ENCODE data around the gene GPR75.

The GPR75 gene

GRCh38 chr2:53874401-53874950 lies 14.7 kb upstream of the GPR75 start:
- peaks cover 39% of the 10 kb centered on the region for H3K36me3 ChIP-seq (ENCODE audit: insufficient read depth, insufficient read length, low read length)
- no peak for DNase-seq (ENCODE audit: low read depth, low spot score)

GRCh38 chr2:53867773-53868172 lies 8.0 kb upstream of the GPR75 start:
- no peak for DNase-seq (ENCODE audit: low read depth, low spot score)
- Histone ChIP-seq H3K9ac (ENCODE audit: insufficient read length, low read depth) (no peak overlapping the region), H3K4me3 (ENCODE audit: insufficient read length, low read depth) (no peak overlapping the region), H3K4me1 (ENCODE audit: insufficient read depth, insufficient read length) (no peaks in the 10 kb centered on the region), H3K36me3 (ENCODE audit: insufficient read depth, insufficient read length, low read length) (peaks cover 51% of the 10 kb centered on the region), H3K27me3 (ENCODE audit: insufficient read depth, insufficient read length) (no peaks in the 10 kb centered on the region), H3K9me3 (ENCODE audit: insufficient read depth, low read length) (no peaks in the 10 kb centered on the region)
- TF ChIP-seq ZNF274 (IDR thresholded peaks at IDR 0.05; ENCODE audit: low read depth, low read length) = no peak
- TF ChIP-seq YY1 (IDR thresholded peaks at IDR 0.05; ENCODE audit: insufficient read depth, insufficient read length) = no peak
- no peak for TF ChIP-seq SUZ12 (IDR thresholded peaks at IDR 0.05; ENCODE audit: extremely low read depth, insufficient read depth, insufficient read length)

More at GRCh38 chr2:53874401-53874950, 14.7 kb upstream of the GPR75 start:
- Histone ChIP-seq H3K4me1 (ENCODE audit: insufficient read depth, insufficient read length) (no peaks in the 10 kb centered on the region), H3K9me3 (ENCODE audit: insufficient read depth, low read length) (no peaks in the 10 kb centered on the region), H3K27me3 (ENCODE audit: insufficient read depth, insufficient read length) (no peaks in the 10 kb centered on the region), H3K9ac (ENCODE audit: insufficient read length, low read depth) (no peak overlapping the region), H3K4me3 (ENCODE audit: insufficient read length, low read depth) (no peak overlapping the region)
- TF ChIP-seq YY1 (IDR thresholded peaks at IDR 0.05; ENCODE audit: insufficient read depth, insufficient read length) (no peak), SUZ12 (IDR thresholded peaks at IDR 0.05; ENCODE audit: extremely low read depth, insufficient read depth, insufficient read length) (no peak), ZNF274 (IDR thresholded peaks at IDR 0.05; ENCODE audit: low read depth, low read length) (no peak)

- Histone ChIP-seq H3K9ac (ENCODE audit: insufficient read length, low read depth) (no peak overlapping the region), H3K36me3 (ENCODE audit: insufficient read depth, insufficient read length, low read length) (peaks cover 48% of the 10 kb centered on the region), H3K4me3 (ENCODE audit: insufficient read length, low read depth) (no peak overlapping the region), H3K9me3 (ENCODE audit: insufficient read depth, low read length) (no peaks in the 10 kb centered on the region), H3K4me1 (ENCODE audit: insufficient read depth, insufficient read length) (no peaks in the 10 kb centered on the region), H3K27me3 (ENCODE audit: insufficient read depth, insufficient read length) (no peaks in the 10 kb centered on the region)
- DNase-seq (ENCODE audit: low read depth, low spot score) = no peak
- TF ChIP-seq SUZ12 (IDR thresholded peaks at IDR 0.05; ENCODE audit: extremely low read depth, insufficient read depth, insufficient read length) (no peak), ZNF274 (IDR thresholded peaks at IDR 0.05; ENCODE audit: low read depth, low read length) (no peak), YY1 (IDR thresholded peaks at IDR 0.05; ENCODE audit: insufficient read depth, insufficient read length) (no peak)
Observed at GRCh38 chr2:53867169-53867568, 7.4 kb upstream of the GPR75 start.

- Histone ChIP-seq H3K36me3 (ENCODE audit: insufficient read depth, insufficient read length, low read length) (peaks cover 45% of the 10 kb centered on the region), H3K27me3 (ENCODE audit: insufficient read depth, insufficient read length) (no peaks in the 10 kb centered on the region), H3K4me3 (ENCODE audit: insufficient read length, low read depth) (no peak overlapping the region), H3K9me3 (ENCODE audit: insufficient read depth, low read length) (no peaks in the 10 kb centered on the region), H3K9ac (ENCODE audit: insufficient read length, low read depth) (no peak overlapping the region), H3K4me1 (ENCODE audit: insufficient read depth, insufficient read length) (no peaks in the 10 kb centered on the region)
- DNase-seq (ENCODE audit: low read depth, low spot score) = no peak
- TF ChIP-seq YY1 (IDR thresholded peaks at IDR 0.05; ENCODE audit: insufficient read depth, insufficient read length) = no peak
- no peak for TF ChIP-seq SUZ12 (IDR thresholded peaks at IDR 0.05; ENCODE audit: extremely low read depth, insufficient read depth, insufficient read length)
- no peak for TF ChIP-seq ZNF274 (IDR thresholded peaks at IDR 0.05; ENCODE audit: low read depth, low read length)
Observed at GRCh38 chr2:53865962-53866361, 6.2 kb upstream of the GPR75 start.

DNA sequence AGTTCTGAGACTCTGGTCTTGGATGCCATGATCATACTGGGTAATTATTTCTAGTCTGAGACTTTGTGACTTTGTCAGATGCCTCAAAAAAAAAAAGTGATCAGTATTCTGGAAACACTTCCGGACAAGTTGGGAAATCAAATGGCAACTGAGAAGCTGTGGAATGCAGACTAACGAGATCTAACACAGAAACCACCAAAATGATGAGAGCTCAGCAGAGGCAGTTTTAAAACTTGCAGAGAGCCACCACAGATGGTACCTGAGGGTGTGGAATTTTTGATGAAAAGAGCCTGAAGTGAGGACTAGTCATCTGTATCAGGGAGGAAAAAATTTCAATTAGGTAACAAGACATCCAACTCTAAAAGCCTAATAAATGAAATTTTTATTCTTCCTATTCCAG lies 5.5 kb upstream of the GPR75 start:
- H3K4me1 ChIP-seq (ENCODE audit: insufficient read depth, insufficient read length) = no peaks in the 10 kb centered on the region
- no peak overlapping the region for H3K4me3 ChIP-seq (ENCODE audit: insufficient read length, low read depth)
- no peak overlapping the region for H3K9ac ChIP-seq (ENCODE audit: insufficient read length, low read depth)
- no peaks in the 10 kb centered on the region for H3K27me3 ChIP-seq (ENCODE audit: insufficient read depth, insufficient read length)
- TF ChIP-seq SUZ12 (IDR thresholded peaks at IDR 0.05; ENCODE audit: extremely low read depth, insufficient read depth, insufficient read length) (no peak), YY1 (IDR thresholded peaks at IDR 0.05; ENCODE audit: insufficient read depth, insufficient read length) (no peak), ZNF274 (IDR thresholded peaks at IDR 0.05; ENCODE audit: low read depth, low read length) (no peak)
- H3K9me3 ChIP-seq (ENCODE audit: insufficient read depth, low read length) = no peaks in the 10 kb centered on the region
- DNase-seq (ENCODE audit: low read depth, low spot score) = no peak
- peaks cover 45% of the 10 kb centered on the region for H3K36me3 ChIP-seq (ENCODE audit: insufficient read depth, insufficient read length, low read length)

DNA sequence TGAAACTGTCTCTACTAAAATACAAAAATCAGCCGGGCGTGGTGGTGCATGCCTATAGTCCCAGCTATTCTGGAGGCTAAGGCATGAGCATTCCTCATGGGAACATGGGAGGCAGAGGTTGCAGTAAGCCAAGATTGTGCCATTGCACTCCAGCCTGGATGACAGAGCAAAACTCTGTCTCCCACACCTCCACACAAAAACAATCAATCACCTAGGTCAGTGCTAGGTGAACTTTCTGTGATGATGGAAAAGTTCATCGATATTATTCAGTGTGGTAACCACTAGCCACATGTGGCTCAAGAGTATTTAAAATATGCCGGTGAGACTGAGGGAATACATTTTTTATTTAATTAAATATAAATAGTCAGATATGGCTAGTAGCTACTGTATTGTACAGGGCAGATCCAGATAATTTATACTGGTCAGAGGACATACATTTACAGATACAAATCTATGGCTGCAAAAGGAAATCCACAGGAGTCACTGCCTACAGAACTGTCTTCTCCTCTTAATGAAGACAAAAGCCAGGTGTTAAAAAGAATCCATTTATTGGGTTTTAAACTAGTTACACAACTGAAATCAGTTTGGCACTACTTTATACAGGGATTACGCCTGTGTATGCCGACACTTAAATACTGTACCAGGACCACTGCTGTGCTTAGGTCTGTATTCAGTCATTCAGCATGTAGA lies 3.9 kb upstream of the GPR75 start:
- Histone ChIP-seq H3K27me3 (ENCODE audit: insufficient read depth, insufficient read length) (no peaks in the 10 kb centered on the region), H3K36me3 (ENCODE audit: insufficient read depth, insufficient read length, low read length) (peaks cover 41% of the 10 kb centered on the region)

GRCh38 chr2:53861824-53862223 lies 2.1 kb upstream of the GPR75 start:
- no peaks in the 10 kb centered on the region for H3K9me3 ChIP-seq (ENCODE audit: insufficient read depth, low read length)
- H3K27me3 ChIP-seq (ENCODE audit: insufficient read depth, insufficient read length) = no peaks in the 10 kb centered on the region
- no peak for TF ChIP-seq ZNF274 (IDR thresholded peaks at IDR 0.05; ENCODE audit: low read depth, low read length)
- no peak for TF ChIP-seq SUZ12 (IDR thresholded peaks at IDR 0.05; ENCODE audit: extremely low read depth, insufficient read depth, insufficient read length)
- TF ChIP-seq YY1 (IDR thresholded peaks at IDR 0.05; ENCODE audit: insufficient read depth, insufficient read length) = no peak
- no peak overlapping the region for H3K9ac ChIP-seq (ENCODE audit: insufficient read length, low read depth)
- H3K4me3 ChIP-seq (ENCODE audit: insufficient read length, low read depth) = no peak overlapping the region
- no peaks in the 10 kb centered on the region for H3K4me1 ChIP-seq (ENCODE audit: insufficient read depth, insufficient read length)
- peaks cover 35% of the 10 kb centered on the region for H3K36me3 ChIP-seq (ENCODE audit: insufficient read depth, insufficient read length, low read length)
- DNase-seq (ENCODE audit: low read depth, low spot score) = no peak

More for the DNA sequence above, 3.9 kb upstream of the GPR75 start:
- no peak overlapping the region for H3K4me3 ChIP-seq (ENCODE audit: insufficient read length, low read depth)
- TF ChIP-seq YY1 (IDR thresholded peaks at IDR 0.05; ENCODE audit: insufficient read depth, insufficient read length) (no peak), SUZ12 (IDR thresholded peaks at IDR 0.05; ENCODE audit: extremely low read depth, insufficient read depth, insufficient read length) (no peak), ZNF274 (IDR thresholded peaks at IDR 0.05; ENCODE audit: low read depth, low read length) (no peak)
- H3K9ac ChIP-seq (ENCODE audit: insufficient read length, low read depth) = no peak overlapping the region
- H3K4me1 ChIP-seq (ENCODE audit: insufficient read depth, insufficient read length) = no peaks in the 10 kb centered on the region
- DNase-seq (ENCODE audit: low read depth, low spot score) = no peak
- no peaks in the 10 kb centered on the region for H3K9me3 ChIP-seq (ENCODE audit: insufficient read depth, low read length)

All from NT2/D1 (cell line).